ENCODE results near the gene SLC34A3. TPM values are rescaled to one million over a fixed set of nuclear protein-coding genes. Genes with fewer than 3 reads are reported as not detected.
"Not testable (repeated sequence)": the region's sequence is repeated elsewhere in the genome, so short reads cannot be mapped to it uniquely, and the experiment has no call there.

The SLC34A3 gene
- total RNA-seq, 6 donors from 2014 or later, result 0.10 to 0.17 TPM; not detected in 4

DNA sequence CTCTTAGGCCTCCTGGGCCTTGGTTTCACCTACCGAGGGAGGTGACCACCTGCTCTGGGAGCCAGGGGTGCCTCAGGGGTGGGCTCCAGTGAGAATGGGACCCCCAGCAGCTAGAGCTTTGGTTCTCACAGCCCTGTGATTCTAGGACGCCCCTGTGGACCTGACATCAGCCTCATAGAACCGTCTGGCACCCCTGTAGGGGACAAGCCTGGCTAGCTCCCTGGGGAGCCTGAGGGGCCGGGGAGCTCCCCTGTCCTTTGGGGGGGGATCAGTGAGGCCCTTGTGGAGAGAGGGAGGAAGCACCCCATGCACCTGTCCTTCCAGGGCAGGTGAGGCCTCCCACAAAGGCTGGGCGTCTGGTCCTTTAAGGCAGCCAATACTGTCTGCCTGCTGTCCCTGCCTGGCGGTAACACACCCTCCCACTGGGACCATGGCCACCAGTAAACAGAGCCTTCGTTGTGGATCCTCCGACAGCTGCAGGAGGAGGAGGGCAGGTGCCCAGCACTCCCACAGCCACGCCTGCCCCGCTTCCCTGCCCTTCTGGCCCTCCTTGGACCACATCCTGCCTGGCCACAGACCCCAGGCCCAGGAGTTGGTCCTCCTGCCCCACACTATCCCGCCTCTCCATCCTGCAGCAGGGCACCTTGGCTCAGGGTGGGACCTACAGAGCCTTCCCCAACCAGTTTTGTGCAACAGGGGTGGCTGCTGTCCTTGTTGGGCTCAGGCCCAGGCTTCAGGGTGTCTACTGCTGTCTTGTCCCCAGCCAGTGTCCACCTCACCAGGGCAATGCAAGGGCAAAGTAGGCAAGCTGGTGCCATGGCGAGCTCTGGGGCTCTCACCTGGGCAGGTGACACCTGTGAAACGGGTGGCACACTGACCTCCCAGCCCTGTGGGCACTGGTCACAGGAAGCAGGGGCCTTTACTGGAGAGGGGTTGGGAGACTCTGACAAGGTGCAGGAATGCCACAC, 7.3 kb downstream of the SLC34A3 start:
- no peaks in the 10 kb centered on the region for H3K9me3 ChIP-seq
- H3K4me3 ChIP-seq, result no peak overlapping the region
- no peak for TF ChIP-seq EP300 (IDR thresholded peaks at IDR 0.05)
- TF ChIP-seq POLR2AphosphoS5 (IDR thresholded peaks at IDR 0.05), result no peak
- TF ChIP-seq, protein P1, sequence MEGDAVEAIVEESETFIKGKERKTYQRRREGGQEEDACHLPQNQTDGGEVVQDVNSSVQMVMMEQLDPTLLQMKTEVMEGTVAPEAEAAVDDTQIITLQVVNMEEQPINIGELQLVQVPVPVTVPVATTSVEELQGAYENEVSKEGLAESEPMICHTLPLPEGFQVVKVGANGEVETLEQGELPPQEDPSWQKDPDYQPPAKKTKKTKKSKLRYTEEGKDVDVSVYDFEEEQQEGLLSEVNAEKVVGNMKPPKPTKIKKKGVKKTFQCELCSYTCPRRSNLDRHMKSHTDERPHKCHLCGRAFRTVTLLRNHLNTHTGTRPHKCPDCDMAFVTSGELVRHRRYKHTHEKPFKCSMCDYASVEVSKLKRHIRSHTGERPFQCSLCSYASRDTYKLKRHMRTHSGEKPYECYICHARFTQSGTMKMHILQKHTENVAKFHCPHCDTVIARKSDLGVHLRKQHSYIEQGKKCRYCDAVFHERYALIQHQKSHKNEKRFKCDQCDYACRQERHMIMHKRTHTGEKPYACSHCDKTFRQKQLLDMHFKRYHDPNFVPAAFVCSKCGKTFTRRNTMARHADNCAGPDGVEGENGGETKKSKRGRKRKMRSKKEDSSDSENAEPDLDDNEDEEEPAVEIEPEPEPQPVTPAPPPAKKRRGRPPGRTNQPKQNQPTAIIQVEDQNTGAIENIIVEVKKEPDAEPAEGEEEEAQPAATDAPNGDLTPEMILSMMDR (IDR thresholded peaks at IDR 0.05), result no peak
- no peak for TF ChIP-seq POLR2A (IDR thresholded peaks at IDR 0.05)
- H3K27me3 ChIP-seq, result peaks cover 0 to 10% (median 3%) of the 10 kb centered on the region in 4 donors
- 78 to 100% methylated on average over 1 to 12 of the region's 13 CpGs for WGBS, 2 donors
- DNase-seq (peak in 1 of 2 donors; percentile 46), ATAC-seq (ENCODE audit: low FRiP score in 2 of 2) (no peak)
- H3K4me1 ChIP-seq, result peaks cover 34 to 66% (median 41%) of the 10 kb centered on the region in 4 donors
- no peak overlapping the region for H3K27ac ChIP-seq
- peaks cover 4 to 14% (median 12%) of the 10 kb centered on the region in 4 donors for H3K36me3 ChIP-seq

DNA sequence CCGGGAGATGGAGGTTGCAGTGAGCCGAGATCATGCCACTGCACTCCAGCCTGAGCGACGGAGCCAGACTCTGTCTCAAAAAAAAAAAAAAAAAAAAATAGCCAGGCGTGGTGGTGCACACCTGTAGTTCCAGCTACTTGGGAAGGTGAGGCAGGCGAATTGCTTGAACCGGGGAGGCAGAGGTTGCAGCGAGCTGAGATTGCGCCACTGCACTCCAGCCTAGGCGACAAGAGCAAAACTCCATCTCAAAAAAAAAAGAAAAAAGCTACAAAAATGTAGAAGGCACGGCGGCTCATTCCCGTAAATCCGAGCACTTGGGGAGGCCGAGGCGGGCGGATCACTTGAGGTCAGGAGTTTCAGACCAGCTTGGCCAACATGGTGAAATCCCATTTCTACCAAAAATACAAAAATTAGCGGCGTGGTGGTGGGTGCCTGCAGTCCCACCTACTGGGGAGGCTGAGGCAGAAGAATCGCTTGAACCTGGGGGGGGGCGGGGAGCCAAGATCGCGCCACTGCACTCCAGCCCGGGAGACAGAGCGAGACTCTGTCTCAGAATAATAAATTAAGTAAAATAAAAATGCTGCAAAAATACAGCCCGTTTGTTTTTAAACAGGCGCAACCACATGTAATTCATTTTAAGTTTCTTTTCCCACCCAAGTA, 9.0 kb downstream of the SLC34A3 start:
- H3K27me3 ChIP-seq; H3K9me3 ChIP-seq; DNase-seq; ATAC-seq (ENCODE audit: low FRiP score in 2 of 2): not testable (repeated sequence)
- H3K27ac ChIP-seq, result peak overlapping the region; percentile 92 to 97 (median 96)
- H3K4me1 ChIP-seq, result peaks cover 38 to 83% (median 49%) of the 10 kb centered on the region in 4 donors
- peaks cover 9 to 23% (median 18%) of the 10 kb centered on the region in 4 donors for H3K36me3 ChIP-seq
- H3K4me3 ChIP-seq, result peak overlapping the region; percentile 60 to 89 (median 80)
- WGBS, 2 donors, result 48 to 50% methylated on average over 27 of the region's 27 CpGs

DNA sequence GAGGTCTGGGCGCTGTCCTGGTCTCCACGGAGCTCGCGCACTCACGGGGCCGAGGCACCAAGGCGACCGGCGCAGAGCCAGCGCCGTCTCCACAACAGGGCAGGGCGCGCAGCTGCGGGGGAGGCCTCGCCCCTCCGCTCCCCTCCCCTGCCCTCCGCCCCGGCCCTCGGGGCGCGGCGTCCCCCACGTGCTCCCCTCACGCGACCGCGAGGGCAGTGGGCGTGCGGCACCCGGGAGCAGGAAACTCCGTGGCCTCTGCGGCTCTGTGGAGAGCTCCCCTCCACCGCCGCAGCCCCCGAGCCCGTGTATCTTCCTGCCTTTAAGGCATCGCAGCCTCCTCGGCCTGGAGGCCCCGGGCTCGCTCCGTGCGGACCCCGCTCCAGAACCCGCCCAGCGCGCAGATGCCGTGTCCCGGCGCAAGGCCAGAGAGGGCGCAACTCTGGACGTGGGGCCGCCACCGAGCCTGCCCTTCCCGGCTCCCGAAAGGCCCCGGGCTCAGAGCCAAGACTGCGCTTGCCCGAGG, 9.7 kb downstream of the SLC34A3 start:
- peaks cover 38 to 82% (median 49%) of the 10 kb centered on the region in 4 donors for H3K4me1 ChIP-seq
- peak in 2 of 4 donors; percentile 27 to 49 for TF ChIP-seq POLR2A (IDR thresholded peaks at IDR 0.05)
- TF ChIP-seq EP300 (IDR thresholded peaks at IDR 0.05), result no peak
- TF ChIP-seq POLR2AphosphoS5 (IDR thresholded peaks at IDR 0.05), result peak; percentile 18 to 31
- TF ChIP-seq, protein P1 (IDR thresholded peaks at IDR 0.05), result peak in 3 of 6 experiments; percentile 19 to 34 (median 22)
- 1% methylated on average over 19 to 31 of the region's 58 CpGs for WGBS, 2 donors
- H3K27ac ChIP-seq, result peak overlapping the region; percentile 92 to 97 (median 96)
- DNase-seq, result peak; percentile 81 to 96
- H3K9me3 ChIP-seq, result no peaks in the 10 kb centered on the region
- ATAC-seq (ENCODE audit: low FRiP score in 2 of 2), result peak; percentile 67 to 77
- no peaks in the 10 kb centered on the region for H3K27me3 ChIP-seq
- peaks cover 9 to 23% (median 18%) of the 10 kb centered on the region in 4 donors for H3K36me3 ChIP-seq
- peak overlapping the region; percentile 60 to 89 (median 80) for H3K4me3 ChIP-seq

DNA sequence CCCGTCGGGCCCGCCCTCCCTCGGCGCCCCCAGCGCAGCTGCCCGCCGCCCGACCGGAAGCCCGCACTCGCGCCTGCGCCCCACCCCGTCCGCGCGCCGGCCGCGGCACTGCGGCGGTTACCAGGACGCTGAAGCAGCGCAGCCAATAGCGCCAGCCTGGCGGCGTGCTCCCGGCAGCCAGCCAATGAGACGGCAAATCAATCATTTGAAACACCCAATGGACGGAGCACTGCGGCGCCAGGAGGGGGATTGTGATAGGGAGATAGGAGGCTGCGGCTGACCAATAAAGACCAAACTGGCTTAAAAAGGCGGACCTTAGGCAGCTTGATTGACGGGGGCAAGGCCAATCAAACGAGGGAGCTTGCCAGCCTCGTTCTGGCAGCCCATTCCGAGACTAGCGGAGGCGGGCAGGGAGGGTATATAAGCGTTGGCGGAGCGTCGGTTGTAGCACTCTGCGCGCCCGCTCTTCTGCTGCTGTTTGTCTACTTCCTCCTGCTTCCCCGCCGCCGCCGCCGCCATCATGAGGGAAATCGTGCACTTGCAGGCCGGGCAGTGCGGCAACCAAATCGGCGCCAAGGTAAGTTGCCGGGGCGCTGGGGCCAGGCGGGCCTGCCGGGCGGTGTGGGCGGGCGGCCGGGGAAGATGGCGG, 10.3 kb downstream of the SLC34A3 start, which contains the start of gene TUBB4B:
TSS of gene TUBB4B (plus strand) at position 447 of the 649 bp plus-strand sequence. CDS start at position 521, 74 bp downstream.
- H3K4me3 ChIP-seq, result peak within 1 kb of the TSS; percentile 78 to 95 (median 89)
- H3K36me3 ChIP-seq, result peaks cover 9 to 23% (median 18%) of the 10 kb centered on the region in 4 donors
- H3K27me3 ChIP-seq, result no peaks in the 10 kb centered on the region
- peak within 1 kb of the TSS; percentile 95 to 99 (median 96) for H3K27ac ChIP-seq
- ATAC-seq (ENCODE audit: low FRiP score in 2 of 2) (peak; percentile 93 to 96), DNase-seq (peak; percentile 99)
- no peaks in the 10 kb centered on the region for H3K9me3 ChIP-seq
- TF ChIP-seq POLR2AphosphoS5 (IDR thresholded peaks at IDR 0.05) (peak; percentile 100), EP300 (IDR thresholded peaks at IDR 0.05) (peak in 1 of 4 donors; percentile 92), POLR2A (IDR thresholded peaks at IDR 0.05) (peak; percentile 94 to 100 (median 99))
- TF ChIP-seq, protein P1 (IDR thresholded peaks at IDR 0.05), result peak in 2 of 6 experiments; percentile 27 to 29
- peaks cover 35 to 76% (median 45%) of the 10 kb centered on the region in 4 donors for H3K4me1 ChIP-seq
- 0% methylated on average over 14 to 39 of the region's 67 CpGs for WGBS, 2 donors
